HG03520 (cell line): Measurements from ENCODE around the gene GSTM1.

Experiments
- ATAC-seq: cut with Tn5 transposase; IDR thresholded peaks from one replicate; pipeline ENCODE4 v1.9.1; 2021; ENCODE audit warnings: mild to moderate bottlenecking, moderate library complexity; ENCODE audit not compliant: unreplicated experiment

Gene GSTM1

DNA sequence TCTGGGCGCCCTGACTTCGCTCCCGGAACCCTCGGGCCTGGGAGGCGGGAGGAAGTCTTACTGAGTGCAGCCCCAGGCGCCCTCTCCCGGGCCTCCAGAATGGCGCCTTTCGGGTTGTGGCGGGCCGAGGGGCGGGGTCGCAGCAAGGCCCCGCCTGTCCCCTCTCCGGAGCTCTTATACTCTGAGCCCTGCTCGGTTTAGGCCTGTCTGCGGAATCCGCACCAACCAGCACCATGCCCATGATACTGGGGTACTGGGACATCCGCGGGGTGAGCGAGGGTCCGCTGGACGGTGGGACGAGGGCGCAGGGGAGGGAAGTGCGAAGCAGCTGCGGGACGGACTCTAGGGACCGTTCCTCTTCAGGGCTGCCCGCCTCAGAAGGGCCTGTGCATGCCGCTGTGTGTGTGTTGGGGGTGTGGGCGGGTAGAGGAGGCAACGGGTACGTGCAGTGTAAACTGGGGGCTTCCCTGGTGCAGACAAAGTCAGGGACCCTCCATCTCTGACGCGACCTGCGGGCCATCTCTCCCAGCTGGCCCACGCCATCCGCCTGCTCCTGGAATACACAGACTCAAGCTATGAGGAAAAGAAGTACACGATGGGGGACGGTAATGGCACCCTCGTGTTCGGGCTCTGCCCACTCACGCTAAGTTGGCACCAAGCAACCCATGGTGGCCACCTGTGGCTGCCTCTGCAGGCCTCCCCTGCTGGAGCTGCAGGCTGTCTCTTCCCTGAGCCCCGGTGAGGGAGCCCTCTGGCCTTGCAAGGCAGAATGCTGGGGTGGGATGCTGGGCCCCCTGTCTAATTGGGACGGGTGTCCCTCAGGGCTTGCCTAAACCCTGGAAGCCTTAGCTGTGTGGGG lies at the start of gene GSTM1:
Gene GSTM1 (plus strand): TSS at position 177 of the 859 bp plus-strand sequence. CDS start 57 bp downstream, at position 234.
- peak; percentile 87 for ATAC-seq

DNA sequence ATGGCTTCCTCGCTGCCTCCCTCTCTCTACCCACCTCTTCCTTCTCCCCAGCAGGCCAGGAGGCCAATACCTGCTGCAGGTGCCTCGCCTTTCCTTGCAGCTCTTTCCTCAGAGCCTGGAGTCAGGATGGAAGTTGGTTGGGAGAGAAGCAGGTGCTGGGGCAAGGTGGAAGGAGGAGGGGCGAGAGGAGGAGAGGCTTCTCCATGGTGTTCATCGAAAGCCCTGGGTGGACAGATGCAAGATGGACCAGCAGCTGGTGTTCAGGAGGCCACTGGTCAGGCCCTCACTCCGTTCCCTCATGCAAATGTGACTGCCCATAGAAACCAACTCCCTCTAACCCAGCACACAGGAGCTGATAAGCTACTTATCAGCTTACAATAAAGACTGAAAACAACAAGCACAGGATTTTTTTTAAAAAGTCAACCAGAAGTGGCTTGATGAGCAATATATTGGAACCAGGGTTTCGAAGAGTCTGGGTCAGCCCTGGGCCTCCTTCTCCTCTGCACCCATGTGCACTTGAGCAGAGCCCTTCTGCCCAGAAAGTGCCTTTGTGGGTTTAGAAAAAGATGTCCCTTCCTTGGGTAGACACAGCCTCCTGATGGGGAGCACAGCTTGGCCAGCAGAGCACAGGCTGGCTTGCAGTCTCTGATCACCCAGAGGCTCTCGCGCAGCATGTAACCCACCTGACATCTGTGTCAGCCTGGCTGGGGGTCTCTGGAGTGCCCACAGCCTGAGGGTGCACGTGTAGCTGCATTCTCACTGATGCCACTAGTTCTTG lies 48.4 kb upstream of the GSTM1 start:
- no peak for ATAC-seq

DNA sequence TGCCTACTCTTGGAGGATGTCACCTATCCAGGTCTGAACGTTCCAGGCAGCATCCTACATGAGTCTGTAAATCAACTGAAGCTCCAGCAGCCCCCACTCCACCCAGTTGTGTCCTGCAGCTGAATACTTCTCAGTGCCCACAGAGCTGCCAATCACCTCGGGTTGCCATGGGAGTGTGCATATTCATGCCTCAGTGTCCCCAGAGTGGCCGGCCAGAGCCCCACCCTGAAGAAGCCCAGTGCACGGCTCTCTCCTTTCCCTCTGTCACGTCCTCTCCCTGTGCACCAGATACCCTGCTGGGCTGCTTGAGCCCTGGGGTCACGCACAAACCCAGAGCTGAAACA lies 47.8 kb upstream of the GSTM1 start:
- no peak for ATAC-seq

DNA sequence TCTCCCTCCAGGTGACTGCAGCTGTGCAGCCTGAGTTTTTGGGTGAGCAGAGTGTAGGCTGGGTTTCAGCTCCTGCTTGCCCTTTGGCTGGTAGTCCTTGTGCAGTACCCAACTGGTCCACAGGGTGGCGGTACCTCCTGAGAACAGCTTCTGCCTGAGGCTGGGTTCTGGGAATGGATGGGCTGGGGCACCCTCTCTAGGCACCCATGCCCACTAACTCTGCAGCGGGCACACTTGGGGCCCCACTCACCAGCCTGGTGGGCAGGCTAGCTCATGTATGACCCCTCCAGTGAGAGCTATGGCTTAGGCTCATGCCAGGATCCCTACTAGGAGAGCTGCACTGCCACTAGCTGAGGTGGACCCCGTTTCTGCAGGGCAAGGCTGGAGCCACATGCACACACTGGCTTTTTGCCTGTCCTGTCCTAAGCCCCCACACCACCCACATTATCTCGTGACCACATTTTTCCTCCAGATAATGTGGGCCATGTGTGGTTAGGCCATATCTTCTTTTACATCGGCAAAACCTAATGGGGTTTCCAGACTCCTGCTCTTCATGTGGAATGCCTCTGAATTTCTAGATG lies 47.2 kb upstream of the GSTM1 start:
- no peak for ATAC-seq

DNA sequence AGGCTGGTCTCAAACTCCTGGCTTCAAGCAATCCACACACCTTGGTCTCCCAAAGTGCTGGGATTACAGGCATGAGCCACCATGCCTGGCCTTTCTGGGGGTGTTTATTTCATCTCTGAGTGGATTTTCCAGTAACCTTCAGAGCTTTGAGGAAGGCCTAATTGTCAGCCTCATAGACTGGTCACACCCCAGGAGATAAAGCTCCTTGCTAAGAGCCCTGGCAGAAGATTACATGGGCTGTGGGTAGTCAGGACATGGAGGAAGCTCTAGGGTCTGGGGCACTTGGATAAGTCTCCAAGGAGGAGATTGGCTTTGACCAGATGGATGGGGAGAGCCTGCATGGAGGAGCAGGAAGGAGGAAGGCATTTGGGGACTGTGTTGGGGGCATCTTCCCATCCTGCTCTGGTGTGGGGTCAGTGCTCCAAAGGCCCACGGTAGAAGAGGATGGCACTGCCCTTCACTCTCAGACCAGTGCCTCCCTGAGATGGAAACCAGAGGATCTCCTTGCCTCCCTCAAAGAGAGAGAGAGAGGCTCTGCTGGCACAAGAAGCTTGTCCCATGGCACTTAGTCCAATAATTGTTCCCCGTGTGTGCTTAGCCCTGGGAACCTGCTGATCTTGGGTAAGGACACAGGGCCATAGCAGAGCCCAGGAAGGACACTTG lies 46.4 kb upstream of the GSTM1 start:
- no peak for ATAC-seq

DNA sequence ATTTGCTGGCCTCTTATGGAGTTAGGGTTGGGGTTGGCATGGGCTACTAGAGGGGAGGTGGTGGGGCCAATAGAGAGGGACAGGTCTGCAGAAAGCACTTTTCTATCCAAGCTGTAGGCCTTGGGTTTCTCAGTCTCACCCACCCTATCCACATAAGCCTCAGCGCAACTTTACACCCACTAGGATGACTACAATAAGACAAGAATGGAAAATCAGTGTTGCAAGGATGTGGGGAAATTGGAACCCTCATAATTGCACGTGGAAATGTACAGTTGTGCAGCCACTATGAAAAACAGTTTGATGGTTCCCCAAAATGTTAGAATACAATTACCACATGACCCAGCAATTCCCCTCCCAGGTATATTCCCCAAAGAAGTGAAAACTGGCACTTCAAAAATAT lies 45.8 kb upstream of the GSTM1 start:
- ATAC-seq: no peak

DNA sequence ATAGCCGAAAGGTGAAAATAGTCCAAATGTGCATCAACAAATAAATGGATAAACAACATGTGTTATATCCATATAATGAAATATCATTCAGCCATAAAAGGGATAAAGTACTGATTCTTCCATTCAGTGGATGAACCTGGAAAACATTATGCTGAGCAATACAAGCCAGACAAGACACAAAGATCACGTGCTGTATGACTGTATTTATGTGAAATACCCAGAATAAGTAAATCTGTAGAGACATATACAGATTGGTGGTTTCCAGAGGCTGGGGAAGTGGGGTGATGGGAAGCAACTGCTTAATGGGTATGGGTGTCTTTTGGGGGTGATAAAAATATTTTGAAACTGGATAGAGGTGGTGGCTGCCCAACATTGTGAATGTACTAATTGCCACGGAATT lies 45.0 kb upstream of the GSTM1 start:
- ATAC-seq: no peak

DNA sequence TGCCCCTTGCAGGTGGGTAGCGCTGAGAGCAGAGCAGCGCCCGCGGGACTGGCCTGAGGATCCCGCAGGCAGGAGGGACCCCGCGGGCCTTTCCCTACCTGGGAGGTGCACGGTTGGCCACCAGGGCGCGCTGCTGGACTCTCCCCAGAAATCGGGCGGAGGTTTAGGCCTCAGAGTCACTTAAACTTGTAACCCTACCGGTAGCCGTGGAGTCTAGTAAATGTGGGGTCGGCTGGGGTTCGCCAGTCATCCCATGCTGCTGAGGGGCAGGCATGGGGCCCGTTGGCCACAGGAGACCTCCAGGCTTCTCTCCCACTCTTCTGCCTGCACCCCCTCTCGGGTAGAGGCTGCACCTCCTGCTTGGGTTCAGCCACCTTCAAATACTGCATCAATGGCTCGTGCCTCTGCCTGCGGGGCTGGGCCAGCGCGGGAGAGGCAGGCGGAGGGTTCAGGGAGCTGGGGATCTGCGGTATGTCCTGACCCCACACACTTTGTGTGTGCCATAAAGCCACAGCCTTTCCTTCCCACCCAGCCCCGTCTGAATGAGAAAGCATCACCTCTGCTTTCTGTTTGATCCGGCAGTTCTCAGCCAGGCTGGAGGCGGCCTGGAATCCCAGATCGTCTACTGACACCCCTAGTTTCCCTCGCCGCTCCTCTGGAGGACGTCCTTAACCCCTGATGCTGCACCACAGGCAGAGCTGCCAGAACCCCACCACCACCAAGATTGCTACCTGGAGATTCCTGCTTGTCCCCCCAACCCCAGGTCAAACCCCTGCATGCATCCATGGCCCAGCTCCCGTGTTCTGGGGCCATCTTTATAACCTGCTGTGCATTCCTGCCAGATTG lies 44.0 kb upstream of the GSTM1 start:
- peak; percentile 79 for ATAC-seq

DNA sequence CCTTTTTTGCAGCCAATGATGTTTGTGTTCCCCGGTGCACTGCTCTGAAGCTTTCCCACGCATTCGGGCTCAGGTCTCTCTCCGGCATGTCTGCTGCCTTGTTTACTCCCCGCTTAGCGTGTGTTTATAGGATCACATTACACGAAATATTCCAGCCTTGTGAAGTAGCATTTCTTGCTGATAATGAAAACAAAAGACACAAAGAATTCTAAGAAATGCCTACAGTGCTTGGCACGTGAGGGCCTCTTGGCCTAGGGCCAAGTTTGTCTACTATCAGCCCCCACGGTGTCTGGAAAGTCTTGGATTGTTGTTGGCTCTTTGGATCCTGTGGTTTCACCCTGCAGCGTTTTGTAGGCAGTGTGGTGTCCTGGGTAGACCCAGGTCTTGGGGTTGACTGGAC lies 42.9 kb upstream of the GSTM1 start:
- ATAC-seq: no peak

DNA sequence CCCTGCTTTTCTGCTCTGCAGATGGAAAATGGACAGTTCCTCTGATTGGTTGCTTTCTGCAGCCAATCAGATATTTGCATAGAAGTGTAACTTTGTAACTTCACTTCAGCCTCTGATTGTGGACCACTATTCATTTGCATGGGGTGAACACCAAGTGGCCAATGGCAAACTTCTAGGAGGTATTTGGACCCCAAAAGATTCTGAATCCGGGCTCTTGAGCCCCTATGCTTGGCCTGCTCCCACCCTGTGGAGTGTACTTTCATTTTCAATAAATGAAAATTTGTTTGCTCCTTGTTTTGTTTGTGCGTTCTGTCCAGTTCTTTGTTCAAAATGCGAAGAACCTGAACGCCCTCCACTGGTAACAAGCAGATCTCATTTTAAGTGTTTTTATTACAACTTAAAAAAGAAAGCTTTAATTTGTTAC lies 38.1 kb upstream of the GSTM1 start:
- ATAC-seq: no peak

DNA sequence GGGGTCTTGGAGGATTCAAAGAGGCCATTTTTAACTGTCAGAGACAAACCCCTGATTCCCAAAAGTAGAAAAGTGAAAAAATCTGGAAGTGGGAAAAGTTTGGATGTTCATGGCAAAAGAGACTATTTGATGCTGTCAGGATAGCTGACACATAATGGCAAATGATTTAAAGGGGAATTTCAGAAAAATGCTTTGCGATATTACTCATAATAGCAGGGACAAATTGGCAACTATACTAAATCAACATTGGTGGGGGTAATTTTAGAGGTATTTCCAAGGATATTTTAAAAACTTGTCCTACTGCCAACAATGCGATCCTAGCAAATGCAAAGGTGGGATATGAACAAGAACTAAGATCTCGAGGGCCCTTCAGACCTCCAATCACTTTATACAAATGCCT lies 37.0 kb upstream of the GSTM1 start:
- ATAC-seq: no peak

DNA sequence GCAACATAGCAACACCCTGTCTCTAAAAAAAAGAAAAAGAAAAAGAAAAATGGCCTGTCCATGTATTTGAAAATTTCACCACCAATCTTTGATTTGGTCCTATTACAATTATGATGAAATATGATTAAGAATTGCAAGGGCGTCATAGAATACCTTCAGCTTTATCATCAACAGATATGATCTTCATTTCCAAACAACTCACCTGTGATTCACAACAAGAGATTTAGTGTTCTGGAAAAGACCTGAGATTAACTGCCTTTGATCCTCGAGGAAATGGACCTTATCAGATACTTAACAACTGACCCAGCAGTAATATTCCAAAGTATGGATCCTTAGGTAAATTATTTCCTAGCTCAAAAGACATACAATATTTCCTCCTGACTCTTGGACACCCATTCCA lies 35.2 kb upstream of the GSTM1 start:
- no peak for ATAC-seq

DNA sequence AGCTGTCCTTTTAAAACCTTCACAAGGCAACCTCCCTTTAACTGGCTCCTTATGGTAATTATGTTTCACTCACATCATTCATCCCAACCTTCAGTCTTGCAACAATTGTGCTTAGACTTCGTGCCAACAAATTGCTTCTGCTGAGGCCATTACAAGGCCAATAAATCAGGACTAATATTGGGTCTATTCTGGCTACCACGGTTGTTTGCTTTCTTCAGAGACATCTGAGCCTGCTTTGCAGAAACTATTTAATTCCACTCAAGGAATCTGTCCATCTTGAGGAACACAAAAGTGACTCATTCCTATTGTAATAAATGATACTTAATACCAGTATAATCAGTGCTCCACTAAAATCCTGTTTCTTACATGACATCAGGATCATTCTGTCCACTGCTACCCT lies 34.3 kb upstream of the GSTM1 start:
- no peak for ATAC-seq

DNA sequence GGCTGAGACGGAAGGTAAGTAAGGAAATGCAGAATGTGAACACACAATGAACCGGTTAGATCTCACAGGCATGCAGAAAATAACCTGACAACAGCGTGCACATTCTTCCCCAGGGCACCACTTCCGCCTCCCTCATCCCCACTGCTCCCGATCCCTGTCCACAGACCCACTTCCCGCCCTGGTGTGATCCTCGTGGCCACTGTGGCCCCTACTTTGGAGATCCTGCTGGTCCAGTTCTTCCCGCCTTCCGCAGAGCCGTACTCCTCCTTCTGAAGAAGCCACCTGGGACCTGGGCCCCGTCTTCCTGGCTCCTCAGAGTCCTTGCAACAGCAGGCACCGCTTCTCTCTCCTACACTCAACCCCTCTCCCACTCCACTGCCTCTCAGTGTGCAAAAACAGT lies 33.1 kb upstream of the GSTM1 start:
- no peak for ATAC-seq

DNA sequence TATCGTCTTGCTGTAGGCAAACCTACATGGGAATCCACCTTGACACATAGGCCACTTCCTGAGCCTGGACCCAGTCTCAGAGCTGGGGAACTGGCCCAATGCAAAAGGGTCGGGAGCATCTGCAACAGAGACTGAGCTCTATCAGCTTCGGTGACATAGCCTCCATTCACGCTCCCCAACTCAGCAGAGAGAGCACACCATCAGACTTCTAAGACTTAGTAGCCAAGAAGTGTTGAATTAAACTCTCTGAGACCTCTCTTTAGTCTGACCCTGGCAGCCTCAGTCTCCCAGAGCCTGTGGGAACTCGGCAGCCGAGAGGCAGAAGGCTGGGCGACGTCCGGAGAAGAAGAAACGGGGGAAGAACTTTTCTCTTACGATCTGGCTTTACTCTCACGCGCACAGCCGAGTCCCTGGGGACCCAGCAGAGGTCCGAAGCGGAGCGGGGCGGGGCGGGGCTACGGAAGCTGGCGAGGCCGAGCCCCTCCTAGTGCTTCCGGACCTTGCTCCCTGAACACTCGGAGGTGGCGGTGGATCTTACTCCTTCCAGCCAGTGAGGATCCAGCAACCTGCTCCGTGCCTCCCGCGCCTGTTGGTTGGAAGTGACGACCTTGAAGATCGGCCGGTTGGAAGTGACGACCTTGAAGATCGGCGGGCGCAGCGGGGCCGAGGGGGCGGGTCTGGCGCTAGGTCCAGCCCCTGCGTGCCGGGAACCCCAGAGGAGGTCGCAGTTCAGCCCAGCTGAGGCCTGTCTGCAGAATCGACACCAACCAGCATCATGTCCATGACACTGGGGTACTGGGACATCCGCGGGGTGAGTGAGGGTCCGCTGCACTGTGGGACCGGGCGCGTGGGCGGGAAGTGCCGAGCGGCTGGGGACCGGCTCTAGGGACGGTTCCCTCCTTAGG lies 31.8 kb upstream of the GSTM1 start, which contains the start of gene GSTM4:
Gene GSTM4 (plus strand): TSS at position 485 of the 905 bp plus-strand sequence. CDS start 291 bp downstream, at position 776.
- ATAC-seq: peak; percentile 82

DNA sequence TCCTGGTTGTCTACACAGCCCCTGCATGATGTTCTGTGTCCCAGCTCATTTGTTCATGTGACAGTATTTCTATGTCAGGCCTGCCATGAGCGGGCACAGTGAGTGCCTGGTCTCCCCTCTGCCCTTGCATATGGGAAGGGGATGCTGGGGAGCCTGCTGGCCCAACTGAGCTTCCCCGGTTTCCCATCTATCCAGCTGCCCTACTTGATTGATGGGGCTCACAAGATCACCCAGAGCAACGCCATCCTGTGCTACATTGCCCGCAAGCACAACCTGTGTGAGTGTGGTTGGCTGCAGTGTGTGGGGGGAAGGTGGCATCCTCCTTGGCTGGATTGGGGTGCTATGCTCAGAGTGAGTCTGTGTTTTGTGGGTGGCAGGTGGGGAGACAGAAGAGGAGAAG lies 30.2 kb upstream of the GSTM1 start:
- no peak for ATAC-seq

DNA sequence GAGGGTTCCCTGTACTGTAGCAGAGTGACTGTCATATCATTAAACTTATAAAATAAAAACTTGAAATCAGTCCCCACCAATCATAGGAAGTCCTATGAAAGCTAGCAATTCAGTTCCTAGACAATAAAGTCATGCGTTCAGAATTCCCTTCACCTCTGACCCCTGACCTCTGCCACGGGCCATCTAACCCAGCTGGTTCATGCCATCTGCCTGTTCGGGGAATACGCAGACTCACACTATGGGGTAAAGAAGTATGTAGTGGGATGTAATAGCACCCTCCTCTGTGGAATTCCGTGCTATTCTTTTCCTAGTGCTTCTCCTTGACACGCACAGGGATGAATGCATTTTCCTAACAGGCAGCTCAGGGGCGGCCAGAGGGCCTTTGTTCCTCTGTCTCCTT lies 29.6 kb upstream of the GSTM1 start:
- ATAC-seq: no peak

DNA sequence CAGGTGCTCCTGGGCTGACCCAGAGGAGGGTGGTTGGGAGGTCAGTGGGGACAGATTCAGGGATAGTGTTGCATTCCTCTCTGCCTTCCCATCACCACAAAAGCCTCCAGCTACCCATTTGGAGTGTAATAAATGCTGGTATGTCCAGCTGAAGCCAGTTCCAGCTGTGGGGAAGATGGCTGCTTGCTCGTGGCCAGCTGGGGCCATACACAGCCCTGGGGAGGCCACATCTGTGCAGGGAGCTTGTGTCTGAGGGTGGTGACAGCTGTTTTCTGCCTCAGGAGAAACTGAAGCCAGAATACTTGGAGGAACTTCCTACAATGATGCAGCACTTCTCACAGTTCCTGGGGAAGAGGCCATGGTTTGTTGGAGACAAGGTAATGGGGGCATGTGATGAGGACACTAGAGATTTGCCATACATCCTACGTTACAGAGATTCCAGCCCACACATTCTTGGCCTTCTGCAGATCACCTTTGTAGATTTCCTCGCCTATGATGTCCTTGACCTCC lies 29.0 kb upstream of the GSTM1 start:
- no peak for ATAC-seq

DNA sequence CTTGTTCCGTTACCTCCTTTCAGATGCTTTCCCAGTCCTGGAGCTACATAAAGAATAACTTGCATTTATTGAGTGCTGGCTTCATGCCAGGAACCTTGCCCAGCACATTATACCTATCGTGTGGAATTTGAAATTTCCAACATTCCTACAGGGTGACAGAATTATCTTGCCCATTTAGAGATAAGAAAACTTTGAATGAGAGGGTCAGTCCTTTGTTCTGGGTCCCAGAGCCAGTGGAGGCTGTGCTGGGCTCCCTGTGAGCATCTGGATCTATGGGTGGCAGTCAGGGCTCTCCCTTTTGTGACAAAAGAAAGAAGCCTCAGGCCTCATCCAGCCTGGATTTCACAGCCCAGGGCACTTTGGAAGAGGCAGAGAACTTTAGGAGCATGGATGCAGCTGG lies 28.5 kb upstream of the GSTM1 start:
- no peak for ATAC-seq
